GM10847 (cell line): ENCODE measurements around the gene PLXNA3.

Experiments used
- POLR2A ChIP-seq: IDR thresholded peaks from 2 replicates; pipeline ENCODE4 v1.6.1; 2011; ENCODE audit not compliant: insufficient read length; ENCODE audit errors: extremely low read depth

PLXNA3 gene

GRCh38 chrX:154490021-154490413, 31.9 kb downstream of the PLXNA3 start:
- TF ChIP-seq POLR2A: no peak

DNA sequence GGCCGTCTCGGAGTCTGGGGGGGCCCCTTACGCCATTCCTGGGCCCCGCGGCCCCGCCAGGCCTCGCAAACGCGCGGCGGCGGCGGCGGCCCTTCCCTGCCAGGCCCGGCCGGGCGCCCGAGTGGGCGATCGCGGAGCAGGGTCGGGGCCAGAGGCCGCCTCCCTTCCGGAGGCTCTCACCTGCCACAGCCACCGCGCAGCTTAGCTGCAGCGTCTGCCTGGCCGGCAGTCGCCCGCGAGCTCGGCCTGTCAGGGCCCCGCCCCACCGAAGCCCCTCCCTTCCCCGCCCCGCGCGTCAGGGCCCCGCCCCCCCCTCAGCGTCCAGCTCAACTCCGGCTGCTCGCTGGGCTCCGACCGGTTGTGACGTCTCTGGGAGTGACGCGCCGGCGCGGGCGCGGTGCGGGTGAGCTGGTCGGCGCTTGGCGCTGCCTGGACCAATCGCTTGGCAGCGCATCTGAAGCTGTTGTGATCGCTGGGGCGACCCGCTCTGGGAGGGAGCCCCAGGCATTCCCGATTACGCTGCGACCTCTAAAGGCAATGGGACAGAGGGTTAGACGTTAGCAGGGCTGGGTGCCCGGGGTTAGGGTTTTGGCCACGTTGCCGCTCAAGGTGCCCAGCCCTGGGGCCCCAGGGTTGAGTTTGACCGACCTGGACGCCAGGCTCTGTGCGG, 32.5 kb downstream of the PLXNA3 start, which contains the start of gene SLC10A3:
TSS of gene SLC10A3 (minus strand) at position 216 of the 670 bp plus-strand sequence. CDS start 1,689 bp downstream, outside the sequence.
- peak; percentile 94 for TF ChIP-seq POLR2A

- TF ChIP-seq POLR2A: no peak
These were observed 36.6 kb downstream of the PLXNA3 start for GRCh38 chrX:154494715-154495114.

- no peak for TF ChIP-seq POLR2A
These were observed 37.4 kb downstream of the PLXNA3 start for GRCh38 chrX:154495472-154495922.

DNA sequence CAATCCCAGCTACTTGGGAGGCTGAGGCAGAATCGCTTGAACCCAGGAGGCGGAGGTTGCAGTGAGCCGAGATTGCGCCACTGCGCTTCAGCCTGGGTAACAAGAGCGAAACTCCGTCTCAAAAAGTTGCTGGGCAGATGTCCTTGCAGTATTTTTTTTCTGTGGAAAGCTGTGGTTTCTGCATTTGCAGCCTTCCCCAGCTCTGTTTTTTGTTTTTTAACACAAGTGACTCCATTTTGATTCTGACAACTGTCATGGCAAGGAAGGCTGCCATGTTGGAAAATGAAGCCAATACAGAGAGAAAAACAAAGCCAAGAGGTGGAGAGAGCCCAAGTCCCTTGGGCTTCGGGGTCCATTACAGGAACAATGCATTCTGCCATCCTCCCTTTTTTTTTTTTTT, 44.0 kb downstream of the PLXNA3 start:
- TF ChIP-seq POLR2A: no peak

GRCh38 chrX:154502989-154503388, 44.9 kb downstream of the PLXNA3 start:
- no peak for TF ChIP-seq POLR2A

- no peak for TF ChIP-seq POLR2A
These were observed 47.7 kb downstream of the PLXNA3 start for GRCh38 chrX:154505734-154506133.

- TF ChIP-seq POLR2A: no peak
These were observed 48.6 kb downstream of the PLXNA3 start for GRCh38 chrX:154506483-154507332.

DNA sequence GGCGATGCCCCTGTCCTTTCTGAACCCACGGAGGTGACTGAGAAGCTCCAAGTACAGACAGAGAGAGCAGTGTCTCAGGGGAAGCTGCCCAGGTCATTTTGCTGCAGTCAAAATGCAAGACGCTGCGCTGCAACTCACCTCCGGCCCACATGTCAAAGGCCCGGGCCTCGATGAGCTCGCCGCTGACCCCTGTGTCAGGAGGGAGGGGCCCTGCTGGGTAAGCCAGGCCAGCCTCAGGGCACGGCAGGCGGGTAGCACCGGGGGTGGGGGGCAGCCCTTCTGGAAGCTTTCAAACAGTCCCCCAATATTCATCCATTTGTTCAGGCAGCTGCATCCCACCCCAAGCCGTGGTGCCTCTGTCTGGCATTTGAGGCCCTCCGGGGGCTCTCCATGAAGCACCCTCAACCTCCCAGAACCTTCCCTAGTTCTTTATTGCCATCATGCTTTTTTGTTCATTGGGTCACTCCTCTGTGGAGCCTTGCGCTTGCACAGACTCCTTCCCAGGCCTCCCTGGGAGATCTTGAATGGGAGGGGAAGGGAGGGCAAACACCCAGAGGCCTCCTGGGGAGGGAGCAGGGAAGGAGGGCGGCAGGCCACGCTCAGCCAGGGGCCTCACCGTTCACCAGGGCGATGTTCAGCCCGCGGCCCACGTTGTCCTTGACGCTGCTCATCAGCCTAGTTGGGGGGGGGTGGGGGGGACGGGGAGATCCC, 49.7 kb downstream of the PLXNA3 start:
- TF ChIP-seq POLR2A: no peak

GRCh38 chrX:154508384-154508745, 50.3 kb downstream of the PLXNA3 start:
- TF ChIP-seq POLR2A: no peak

DNA sequence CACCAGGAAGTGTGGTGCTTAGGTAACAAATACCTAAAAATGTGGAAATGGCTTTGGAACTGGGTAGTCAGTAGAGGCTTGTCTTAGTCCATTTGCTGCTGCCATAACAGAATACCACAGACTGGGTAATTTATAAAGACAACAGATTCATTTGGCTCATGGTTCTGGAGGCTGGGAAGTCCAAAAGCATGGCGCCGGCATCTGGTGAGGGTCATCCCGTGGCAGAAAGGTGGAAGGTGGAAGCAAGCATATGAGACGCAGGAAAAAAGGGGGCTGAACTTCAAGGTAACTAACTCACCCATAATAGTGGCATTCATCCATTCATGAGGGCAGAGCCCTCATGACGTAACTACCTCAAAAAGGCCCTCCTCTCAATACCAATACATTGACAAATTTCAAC, 51.4 kb downstream of the PLXNA3 start:
- no peak for TF ChIP-seq POLR2A

DNA sequence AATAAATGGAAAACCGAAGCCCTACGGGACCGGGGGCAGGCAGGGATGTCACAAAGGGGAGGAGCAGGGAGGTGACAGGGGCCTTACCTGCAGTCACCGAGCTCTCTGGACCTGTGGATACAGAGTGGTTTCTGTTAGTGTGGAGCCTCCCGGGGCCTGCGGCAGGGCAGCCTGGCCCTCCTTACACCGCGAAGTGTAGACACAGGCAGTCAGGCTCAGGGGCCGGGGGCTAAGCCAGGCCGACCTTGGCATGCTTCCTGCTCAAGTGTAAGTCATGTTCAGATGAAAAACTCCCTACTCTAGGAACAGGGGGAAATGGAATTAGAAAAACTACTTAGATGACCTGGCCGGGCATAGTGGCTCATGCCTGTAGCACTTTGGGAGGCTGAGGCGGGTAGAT, 53.7 kb downstream of the PLXNA3 start:
- TF ChIP-seq POLR2A: no peak

GRCh38 chrX:154512879-154513553, 54.9 kb downstream of the PLXNA3 start:
- no peak for TF ChIP-seq POLR2A

GRCh38 chrX:154513716-154514115, 55.6 kb downstream of the PLXNA3 start:
- no peak for TF ChIP-seq POLR2A
